ELR (cell line): Measurements from ENCODE around the gene MACROH2A2.
A peak's percentile ranks its signal among the peaks of the same experiment; 100 is the strongest.

Experiments
- DNase-seq: peaks from one replicate; pipeline ENCODE4 v3.0.0-alpha.2; 2015; ENCODE audit warnings: low read depth

Gene MACROH2A2

DNA sequence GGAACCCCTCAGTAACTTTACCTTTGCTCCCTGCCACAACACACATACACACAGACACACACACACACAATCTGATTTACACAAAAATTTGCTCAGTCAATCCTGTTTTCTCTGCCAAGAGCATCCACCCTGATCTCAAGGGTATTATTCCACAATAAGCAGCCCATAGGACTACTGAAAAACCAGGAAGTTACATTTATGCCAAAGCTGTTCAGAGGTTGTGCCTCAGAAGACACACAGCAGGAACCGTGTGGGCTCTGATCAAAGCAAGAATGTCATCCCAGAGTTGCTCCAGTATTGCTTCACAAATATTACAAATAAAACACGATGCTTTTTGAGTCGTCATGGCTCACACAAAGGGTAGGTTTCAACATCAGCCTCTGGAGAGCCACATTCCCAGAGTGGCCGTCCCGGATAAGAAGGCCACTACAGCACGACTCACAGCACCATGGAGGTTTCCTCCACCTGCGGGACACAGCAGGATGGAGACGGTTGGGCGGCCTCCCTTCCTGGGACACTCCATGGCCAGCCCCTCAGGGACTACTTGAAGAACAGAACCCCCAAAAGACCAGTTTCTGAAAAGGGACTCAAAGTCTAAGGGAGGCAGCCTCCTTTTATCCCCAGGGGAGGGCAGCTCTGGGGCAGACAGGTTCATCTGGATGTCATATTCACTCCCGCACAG, 78.4 kb downstream of the MACROH2A2 start:
- DNase-seq: peak; percentile 67

DNA sequence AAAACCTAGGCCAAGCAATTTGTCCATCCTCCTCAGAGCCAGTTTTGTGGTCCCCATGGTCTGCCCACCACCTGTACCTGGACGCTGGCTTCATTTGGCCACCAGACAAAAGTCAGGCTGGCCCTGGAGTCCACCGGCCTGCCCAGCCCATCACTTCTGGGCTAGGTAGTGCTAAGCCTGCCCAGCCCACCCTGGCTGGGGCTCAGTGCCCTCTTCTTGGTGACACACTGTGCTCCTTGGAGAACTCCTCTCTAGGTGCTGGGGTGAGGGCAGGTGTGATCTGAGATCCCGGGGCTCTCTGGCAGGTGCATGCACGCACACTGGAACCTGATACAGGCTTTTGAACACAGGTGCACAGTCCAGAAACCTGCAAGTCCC, 78.9 kb downstream of the MACROH2A2 start:
- DNase-seq: no peak

DNA sequence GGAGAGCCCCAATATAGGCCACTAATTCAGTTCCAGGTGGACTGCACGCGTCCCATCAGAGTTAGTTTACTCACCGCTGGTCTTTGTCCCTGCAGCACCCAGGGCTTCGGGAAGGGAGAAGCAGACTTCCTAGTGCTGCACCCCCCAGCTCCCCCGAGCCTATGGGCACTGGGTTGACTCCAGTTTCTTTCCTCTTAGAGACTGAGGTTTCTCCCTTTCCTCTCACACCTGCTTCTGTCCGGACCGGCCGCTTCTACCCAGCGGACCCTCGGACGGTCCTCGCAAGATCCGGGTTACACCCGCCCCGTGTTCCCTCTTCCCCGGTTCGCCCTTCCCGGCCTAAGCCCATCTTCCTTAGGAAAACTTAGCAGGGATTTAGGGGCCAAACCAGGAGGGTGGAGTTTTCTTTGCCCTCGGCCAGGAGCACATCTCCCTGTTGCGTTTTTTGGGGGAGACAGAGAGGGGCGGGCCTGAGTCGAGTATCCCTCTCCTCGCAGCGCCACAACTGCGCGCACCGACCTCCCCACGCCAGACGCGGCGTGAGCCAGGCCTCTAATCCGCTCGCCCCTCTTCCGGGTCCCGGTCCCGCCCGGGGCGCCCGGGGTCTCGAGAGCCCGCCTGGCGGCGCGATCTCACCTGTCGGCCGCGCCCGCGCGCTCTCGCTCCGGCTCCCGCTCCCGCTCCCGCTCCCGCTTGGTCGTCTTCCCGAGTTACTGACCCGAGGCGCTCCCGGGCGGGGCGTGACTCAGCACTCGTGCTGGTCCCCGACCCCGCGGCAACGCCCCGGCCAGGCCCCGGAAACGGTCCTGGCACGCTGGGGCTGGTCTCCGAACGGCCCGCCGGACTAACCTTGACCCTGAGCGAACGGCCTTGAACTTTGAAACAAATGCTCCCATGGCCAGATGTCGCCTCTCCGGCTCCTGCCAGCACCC, 79.7 kb downstream of the MACROH2A2 start, which contains the start of gene AIFM2:
Gene AIFM2, minus strand, starts transcription at position 728 of the 932 bp plus-strand sequence. CDS start 8,741 bp downstream, outside the sequence.
- peak; percentile 89 for DNase-seq

DNA sequence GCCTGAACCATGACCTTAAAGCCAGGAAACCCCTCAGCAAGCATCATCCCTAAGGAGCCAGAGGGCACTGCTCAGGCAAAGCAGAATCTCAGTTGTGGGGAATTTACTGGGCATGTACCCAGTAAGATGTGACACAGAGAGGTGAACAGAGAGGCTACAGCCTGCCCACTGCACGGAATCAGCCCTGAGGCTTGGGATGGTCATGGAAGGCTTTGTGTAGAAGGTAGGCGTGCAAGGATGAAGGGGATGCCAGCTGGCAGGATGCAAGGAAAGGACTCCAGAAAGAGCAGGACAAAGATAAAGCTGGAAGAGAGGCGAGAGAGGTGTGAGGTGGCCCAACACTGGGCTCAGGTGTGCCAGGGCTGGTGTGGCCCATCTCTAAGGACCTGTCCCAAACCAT, 82.4 kb downstream of the MACROH2A2 start:
- no peak for DNase-seq

DNA sequence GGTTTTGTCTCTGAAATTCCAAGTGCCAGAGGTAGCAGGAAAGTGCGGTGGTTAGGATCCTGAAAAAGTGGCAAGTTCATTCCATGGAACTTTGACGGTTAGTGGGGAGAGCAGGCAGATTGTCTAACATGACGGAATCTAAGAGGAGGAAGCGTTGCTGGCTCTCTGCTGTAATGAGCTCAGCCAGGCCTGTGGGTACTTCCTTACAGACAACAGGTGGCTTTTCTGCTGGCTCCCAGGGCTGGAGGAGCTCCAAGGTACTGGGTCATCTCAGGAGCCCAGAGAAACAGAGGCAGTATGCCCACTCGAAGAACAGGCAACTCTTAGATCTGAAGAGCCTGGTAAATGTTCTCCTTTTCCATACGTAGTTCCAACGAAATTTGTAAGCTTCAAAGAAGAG, 83.0 kb downstream of the MACROH2A2 start:
- no peak for DNase-seq

DNA sequence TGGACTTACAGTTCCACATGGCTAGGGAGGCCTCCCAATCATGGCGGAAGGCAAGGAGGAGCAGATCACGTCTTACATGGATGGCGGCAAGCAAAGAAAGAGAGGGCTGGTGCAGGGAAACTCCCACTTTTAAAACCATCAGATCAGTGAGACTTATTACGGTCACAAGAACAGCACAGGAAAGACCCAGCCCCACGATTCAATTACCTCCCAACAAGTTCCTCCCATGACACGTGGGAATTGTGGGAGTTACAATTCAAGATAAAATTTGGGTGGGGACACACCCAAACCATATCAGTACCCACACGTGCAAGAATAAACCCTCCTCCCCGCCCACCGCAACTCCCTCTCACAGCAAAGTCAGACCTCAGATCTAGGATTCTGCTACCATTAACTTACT, 84.5 kb downstream of the MACROH2A2 start:
- no peak for DNase-seq

DNA sequence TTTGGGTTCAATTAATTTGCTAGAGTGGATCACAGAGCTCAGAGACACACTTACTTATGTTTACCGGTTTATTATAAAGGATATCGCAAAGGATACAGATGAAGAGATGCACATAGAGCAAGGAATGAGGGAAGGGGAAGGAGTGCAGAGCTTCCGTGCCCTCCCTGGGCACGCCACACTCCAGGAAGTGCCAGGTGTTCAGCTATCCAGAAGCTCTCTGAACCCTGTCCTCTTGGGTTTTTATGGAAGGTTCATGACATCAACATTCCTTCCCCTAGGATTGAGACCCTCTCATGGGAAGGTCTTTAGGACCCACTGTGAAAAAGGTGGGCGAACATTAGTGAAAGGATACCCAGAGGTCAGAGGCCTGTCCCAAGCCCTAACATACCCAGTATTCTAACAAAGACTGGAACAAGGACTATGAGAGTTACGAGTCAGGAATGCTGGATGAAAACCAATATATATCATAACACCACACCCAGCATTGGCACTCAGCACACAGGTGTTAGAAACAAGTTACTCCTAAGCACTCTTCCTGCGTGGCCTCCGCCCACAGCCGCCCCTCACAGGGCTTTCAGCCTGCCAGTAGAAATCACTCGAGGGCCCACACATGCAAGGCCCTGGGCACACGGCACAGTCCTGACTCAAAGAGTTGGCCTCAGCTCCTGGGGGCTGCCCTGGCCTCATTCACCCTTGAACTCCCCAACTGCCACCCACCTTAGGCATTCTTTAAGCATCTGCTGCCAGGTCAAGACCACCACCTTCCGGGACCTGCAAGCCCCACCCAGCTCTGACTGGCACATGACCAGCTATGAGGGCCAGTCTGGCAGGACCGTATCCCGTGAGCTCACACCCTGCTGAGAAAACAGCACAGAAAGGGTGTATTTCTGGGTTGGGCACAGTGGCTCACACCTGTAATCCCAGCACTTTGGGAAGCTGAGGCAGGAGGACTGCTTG, 85.6 kb downstream of the MACROH2A2 start:
- no peak for DNase-seq

DNA sequence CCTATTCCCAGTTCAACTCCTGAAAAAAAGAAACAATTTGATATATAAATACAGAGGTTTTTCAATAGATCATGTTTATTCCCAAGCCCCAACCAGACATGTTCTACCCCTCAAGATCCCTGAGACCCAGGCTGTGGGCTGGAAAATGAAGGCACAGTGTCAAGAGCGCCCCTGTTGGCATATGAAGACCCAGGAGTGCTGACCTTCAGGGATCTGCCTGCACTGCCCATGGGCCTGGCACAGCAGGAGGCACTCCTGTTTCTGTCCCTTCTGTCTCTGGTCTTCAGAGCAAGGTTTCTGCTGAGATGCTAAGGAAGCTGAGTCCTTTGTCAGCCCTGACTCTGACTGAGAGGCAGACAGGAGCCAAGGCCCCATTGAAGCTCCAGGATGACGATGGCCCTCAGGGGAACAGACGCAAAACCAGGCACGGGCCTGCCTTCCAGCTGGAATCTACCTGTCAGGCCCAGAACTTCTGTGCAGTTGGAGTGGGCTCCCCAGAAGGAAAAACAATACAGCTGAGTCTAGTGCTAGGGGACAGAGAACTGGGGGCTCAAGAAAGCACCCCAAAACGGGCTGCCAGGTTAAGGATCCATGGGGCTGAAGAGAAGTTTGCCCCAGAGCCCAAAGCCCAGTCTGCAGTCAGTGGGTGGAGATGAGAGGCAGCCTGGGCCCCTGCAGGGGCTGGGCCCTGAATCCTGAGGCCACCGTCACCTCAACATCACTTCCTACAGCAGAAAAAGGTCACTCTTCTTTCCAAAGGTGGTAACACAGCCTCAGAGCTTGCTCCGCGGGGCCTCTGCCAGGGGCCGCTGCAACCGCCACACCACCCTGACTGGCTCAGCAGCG, 86.7 kb downstream of the MACROH2A2 start:
- DNase-seq: no peak

- no peak for DNase-seq
Measured at GRCh38 chr10:70139997-70140250, 87.3 kb downstream of the MACROH2A2 start.

DNA sequence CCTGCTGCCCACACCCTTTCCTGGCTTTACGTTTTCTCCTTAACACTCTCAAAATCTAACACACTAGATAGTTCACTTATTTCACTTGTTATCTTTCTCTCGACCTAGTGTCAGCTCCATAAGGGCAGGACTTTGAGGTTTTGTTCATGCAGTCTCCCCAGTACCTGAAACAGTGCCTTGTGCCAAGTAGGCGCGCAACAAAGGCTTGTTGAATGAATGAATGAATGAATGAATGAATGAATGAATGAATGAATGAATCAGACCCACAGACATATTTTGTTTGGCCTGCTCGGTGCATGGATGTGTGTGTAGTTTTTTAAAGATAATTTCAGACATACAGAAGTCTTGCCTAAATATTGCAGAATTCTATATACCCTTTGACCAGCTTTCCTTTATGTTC, 87.7 kb downstream of the MACROH2A2 start:
- no peak for DNase-seq

- DNase-seq: no peak
Measured at GRCh38 chr10:70142555-70142954, 89.9 kb downstream of the MACROH2A2 start.

DNA sequence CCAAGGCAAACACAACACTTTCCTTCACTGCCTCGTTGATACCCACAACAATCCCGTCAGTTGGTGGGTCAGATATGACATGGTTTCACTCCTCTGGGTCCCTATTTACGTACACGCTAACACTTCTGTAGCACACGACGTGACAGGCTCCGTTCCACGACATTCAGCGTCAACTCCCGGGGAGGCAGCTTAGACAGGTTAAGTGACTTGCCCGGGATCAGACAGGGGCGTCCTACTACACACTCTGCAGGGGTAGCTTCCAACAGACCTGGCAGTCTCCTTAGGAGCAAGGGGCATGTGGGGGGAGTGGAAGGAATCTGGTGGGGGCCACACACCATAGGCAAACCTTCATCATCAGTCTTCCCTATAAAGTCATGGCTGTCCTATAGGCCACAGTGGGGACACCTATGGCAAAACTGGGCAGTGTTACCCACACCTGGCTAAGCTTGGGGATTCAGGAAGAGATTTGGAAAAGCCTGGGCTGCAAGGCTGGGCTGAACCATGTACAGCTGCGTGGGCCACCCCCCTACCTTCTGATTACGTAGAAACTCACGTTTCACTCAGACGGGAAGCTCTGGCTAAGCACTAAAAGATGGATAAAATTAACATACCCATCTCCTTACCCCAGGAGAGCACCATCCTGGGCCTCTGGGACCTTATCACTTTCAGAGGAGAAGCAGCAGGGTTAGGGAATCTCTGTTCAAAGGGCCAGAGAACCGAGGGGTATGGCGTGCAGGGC, 91.9 kb downstream of the MACROH2A2 start:
- DNase-seq: no peak

- DNase-seq: peak; percentile 26
Measured at GRCh38 chr10:70145166-70145665, 92.6 kb downstream of the MACROH2A2 start.

GRCh38 chr10:70145666-70146488, 93.2 kb downstream of the MACROH2A2 start:
- peak; percentile 80 for DNase-seq

DNA sequence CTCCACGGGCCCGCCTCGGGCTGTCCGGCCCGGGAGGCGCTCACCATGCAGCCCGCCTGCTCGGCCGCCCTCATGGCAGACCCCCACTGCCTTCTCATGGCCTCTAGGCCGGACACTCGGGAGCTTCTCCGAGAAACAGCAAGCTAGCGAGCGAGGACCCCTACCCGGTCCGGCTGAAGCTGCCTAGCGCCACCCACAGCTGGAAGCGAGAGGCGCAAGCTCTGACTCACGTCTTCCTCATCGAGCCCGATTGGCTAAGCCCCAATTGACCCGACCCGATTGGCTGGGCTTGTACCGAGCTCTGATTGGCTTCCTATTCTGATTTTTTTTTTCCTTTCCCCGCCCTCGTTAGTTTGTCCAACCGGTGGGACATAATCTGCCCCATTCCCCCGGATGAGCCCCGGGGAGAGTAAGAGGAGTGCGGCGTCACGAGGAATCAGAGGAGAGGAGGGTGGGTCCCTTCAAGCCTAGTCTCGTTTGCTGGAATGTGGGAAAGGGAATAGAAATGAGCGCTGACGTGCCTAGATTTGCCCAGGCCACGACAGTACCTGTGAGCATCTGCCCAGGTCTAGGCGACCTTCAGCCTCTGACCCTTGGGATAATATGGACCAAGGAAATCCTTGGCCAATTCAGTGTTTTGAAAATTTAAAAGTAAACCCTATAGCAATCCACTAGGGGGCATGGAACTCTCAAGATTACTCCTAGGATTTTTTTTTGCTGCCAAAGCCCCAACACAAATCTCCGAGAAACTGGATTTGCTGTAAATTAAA, 94.0 kb downstream of the MACROH2A2 start, which contains the start of gene TYSND1:
Gene TYSND1, minus strand, starts transcription at position 212 of the 770 bp plus-strand sequence. Its CDS starts 114 bp downstream, at position 98.
- peak; percentile 100 for DNase-seq

GRCh38 chr10:70147259-70147625, 94.6 kb downstream of the MACROH2A2 start:
- no peak for DNase-seq

DNA sequence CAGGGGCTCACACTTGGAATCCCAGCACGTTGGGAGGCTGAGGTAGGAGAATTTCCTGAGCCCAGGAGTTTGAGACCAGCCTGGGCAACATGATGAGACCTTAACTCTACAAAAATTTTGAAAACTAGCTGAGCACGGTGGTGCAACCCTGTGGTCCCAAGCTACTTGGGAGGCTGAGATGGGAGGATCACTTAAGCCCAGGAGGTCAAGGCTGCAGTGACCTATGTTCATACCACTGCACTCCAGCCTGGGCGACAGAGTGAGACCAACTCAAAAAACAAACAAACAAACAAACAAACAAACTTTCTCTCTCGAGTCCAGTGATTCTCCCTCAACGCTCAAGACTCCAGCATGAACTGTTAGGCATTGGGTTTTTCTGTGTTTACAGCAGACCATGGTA, 95.9 kb downstream of the MACROH2A2 start:
- DNase-seq: no peak

GRCh38 chr10:70155255-70155838, 102.7 kb downstream of the MACROH2A2 start:
- DNase-seq: no peak
